CD4-positive, alpha-beta T cell (primary cell): ENCODE data around the gene PTPN7. TPM values are rescaled to one million over a fixed set of nuclear protein-coding genes. Genes with fewer than 3 reads are reported as not detected.
"Not testable (repeated sequence)": the region's sequence is repeated elsewhere in the genome, so short reads cannot be mapped to it uniquely, and the experiment has no call there.

Source experiments
- ATAC-seq: fragments of 200-7000 bp; cut with Tn5 transposase; one replicate; pipeline ENCODE4 v1.10.0; 2022; ENCODE audit warnings: mild to moderate bottlenecking; ENCODE audit not compliant: poor library complexity
- CTCF ChIA-PET: fragments of 350-600 bp; sonication (Branson Sonifier 250); formaldehyde crosslinking; loops from one replicate; lab custom pipeline; 2021; ENCODE audit warnings: antibody characterized with exemption, inconsistent platforms; lab: Charles Lee
- POLR2A ChIA-PET: fragments of 350-600 bp; sonication (Branson Sonifier 250); formaldehyde crosslinking; loops from one replicate; lab custom pipeline; 2021; ENCODE audit warnings: antibody characterized with exemption, inconsistent platforms; lab: Charles Lee
- DNase-seq, 14 experiments: peaks; one replicate each; pipeline ENCODE4 v3.0.0-alpha.2; 2013 to 2020; ENCODE audit warnings: mixed read lengths in 2 of 14
- H3K27ac ChIP-seq, 2 donors: one replicate each; pipeline versions ENCODE4 v1.5.1 to v1.7.0; 2013; ENCODE audit warnings: low read length in 2 of 2, low read depth in 1 of 2, mild to moderate bottlenecking in 1 of 2
- H3K27me3 ChIP-seq, 2 experiments: 1 replicate in 1 of 2; 2 replicates in 1 of 2; pipeline versions ENCODE4 v1.6.1 to v1.7.0; 2013; ENCODE audit warnings: low read length in 2 of 2, control low read depth in 1 of 2, mild to moderate bottlenecking in 1 of 2, moderate library complexity in 1 of 2; ENCODE audit not compliant: insufficient read depth in 2 of 2, control insufficient read depth in 1 of 2
- H3K36me3 ChIP-seq: one replicate; pipeline ENCODE4 v1.6.1; 2013; ENCODE audit warnings: low read length, control low read depth; ENCODE audit not compliant: insufficient read depth
- H3K4me1 ChIP-seq: one replicate; pipeline ENCODE4 v1.6.1; 2013; ENCODE audit warnings: low read length, control low read depth; ENCODE audit not compliant: insufficient read depth
- H3K4me3 ChIP-seq: one replicate; pipeline ENCODE4 v1.5.1; 2013; ENCODE audit warnings: mild to moderate bottlenecking, low read length, moderate library complexity
- H3K9me3 ChIP-seq, 2 experiments: 1 replicate in 1 of 2; 2 replicates in 1 of 2; pipeline versions ENCODE4 v1.6.1 to v1.7.0; 2013; ENCODE audit warnings: low read length in 2 of 2, mild to moderate bottlenecking in 2 of 2, control low read depth in 1 of 2, moderate library complexity in 1 of 2; ENCODE audit not compliant: control insufficient read depth in 1 of 2, insufficient read depth in 1 of 2
- H3K27ac Mint-ChIP-seq: one replicate; pipeline ENCODE4 v1.8.0; 2020; ENCODE audit warnings: mixed read lengths
- H3K27me3 Mint-ChIP-seq: one replicate; pipeline ENCODE4 v1.8.0; 2021; ENCODE audit warnings: mixed read lengths
- H3K36me3 Mint-ChIP-seq: one replicate; pipeline ENCODE4 v1.8.0; 2021; ENCODE audit warnings: low read depth, mixed read lengths
- H3K4me1 Mint-ChIP-seq: one replicate; pipeline ENCODE4 v1.8.0; 2021; ENCODE audit warnings: low read depth, mixed read lengths
- H3K4me3 Mint-ChIP-seq: one replicate; pipeline ENCODE4 v1.8.0; 2020; ENCODE audit warnings: mild to moderate bottlenecking, mixed read lengths
- H3K9me3 Mint-ChIP-seq: one replicate; pipeline ENCODE4 v1.8.0; 2020; ENCODE audit warnings: mixed read lengths
- CTCF ChIP-seq: fragments of 200-600 bp; IDR thresholded peaks from one replicate; pipeline ENCODE4 v1.8.0; 2022; ENCODE audit warnings: antibody characterized with exemption, mild to moderate bottlenecking
- intact Hi-C, 2 experiments: fragments of 100-400 bp; cut with DNase I in 1 of 2; cut with micrococcal nuclease in 1 of 2; formaldehyde crosslinking; loops; one replicate each; pipeline versions ENCODE4 v1.15.1 to v1.9.0; 2023 to 2025; cut with DNase I, micrococcal nuclease
- total RNA-seq, 174 experiments: library from RNA in 2 of 174; stranded (reverse) in 2 of 174; gene quantifications; one replicate each; pipeline ENCODE4 v1.2.3 and lab custom pipeline; 2021 to 2026

PTPN7 gene
- total RNA-seq, 2 experiments from 2014 or later: 144 to 145 TPM

- peaks cover 40% of the 10 kb centered on the region for H3K4me1 ChIP-seq
- H3K27ac ChIP-seq: peak overlapping the region; percentile 69 to 71
- POLR2A ChIA-PET: interaction anchor here (1.0 to 6.4 kb wide), 3 partner anchors 12 to 188 kb away, joined by 4 to 66 read pairs (median 5); partner anchors contain the start of genes PTPN7 and TIMM17A
- peaks cover 53% of the 10 kb centered on the region for H3K4me1 Mint-ChIP-seq
- H3K4me3 Mint-ChIP-seq: peak overlapping the region; percentile 96
- DNase-seq (peak in 5 of 14 experiments; percentile 8 to 57 (median 44)), ATAC-seq (peak; percentile 41)
- no peaks in the 10 kb centered on the region for H3K9me3 ChIP-seq
- H3K36me3 ChIP-seq: peaks cover 37% of the 10 kb centered on the region
- H3K27me3 Mint-ChIP-seq: no peaks in the 10 kb centered on the region
- peaks cover 33% of the 10 kb centered on the region for H3K36me3 Mint-ChIP-seq
- CTCF ChIA-PET: interaction anchor here (1.6 to 4.0 kb wide), 3 partner anchors 8 to 17 kb away, joined by 5 to 15 read pairs (median 8); partner anchors contain the start of gene PTPN7
- H3K27ac Mint-ChIP-seq: peak overlapping the region; percentile 84
- no peak for TF ChIP-seq CTCF
- no peaks in the 10 kb centered on the region for H3K27me3 ChIP-seq
- intact Hi-C loops: loop anchor here in 1 of 2 experiments (10.0 kb wide), 2 partner anchors 742 to 988 kb away; partner anchors contain the start of genes RABIF and TMEM9
- H3K9me3 Mint-ChIP-seq: no peaks in the 10 kb centered on the region
- peak overlapping the region; percentile 89 for H3K4me3 ChIP-seq
Observed at GRCh38 chr1:202143011-202143767, 17.2 kb downstream of the PTPN7 start.

GRCh38 chr1:202141468-202141867, 18.9 kb downstream of the PTPN7 start:
- H3K27me3 ChIP-seq, H3K27ac ChIP-seq, H3K9me3 Mint-ChIP-seq, DNase-seq, CTCF ChIA-PET, H3K27me3 Mint-ChIP-seq, H3K4me3 Mint-ChIP-seq, H3K9me3 ChIP-seq, H3K4me3 ChIP-seq, ATAC-seq: not testable (repeated sequence)
- peak overlapping the region; percentile 84 for H3K27ac Mint-ChIP-seq
- H3K36me3 Mint-ChIP-seq: peaks cover 37% of the 10 kb centered on the region
- H3K4me1 Mint-ChIP-seq: peaks cover 58% of the 10 kb centered on the region
- intact Hi-C loops: loop anchor here in 1 of 2 experiments (10.0 kb wide), 2 partner anchors 743 to 987 kb away; partner anchors contain the start of genes RABIF and TMEM9
- POLR2A ChIA-PET: interaction anchor here (0.6 kb wide), 1 partner anchor 21 kb away, joined by 4 read pairs; no protein-coding TSS in a partner anchor
- Histone ChIP-seq H3K36me3 (peaks cover 31% of the 10 kb centered on the region), H3K4me1 (peaks cover 40% of the 10 kb centered on the region)

GRCh38 chr1:202140833-202141232, 19.6 kb downstream of the PTPN7 start:
- H3K36me3 Mint-ChIP-seq: peaks cover 35% of the 10 kb centered on the region
- no peaks in the 10 kb centered on the region for H3K27me3 Mint-ChIP-seq
- no peak for DNase-seq
- H3K4me3 Mint-ChIP-seq: peak overlapping the region; percentile 69
- Histone ChIP-seq H3K36me3 (peaks cover 31% of the 10 kb centered on the region), H3K4me1 (peaks cover 39% of the 10 kb centered on the region), H3K27ac (no peak overlapping the region), H3K9me3 (no peaks in the 10 kb centered on the region), H3K27me3 (no peaks in the 10 kb centered on the region), H3K4me3 (no peak overlapping the region)
- peak overlapping the region; percentile 62 for H3K27ac Mint-ChIP-seq
- peaks cover 53% of the 10 kb centered on the region for H3K4me1 Mint-ChIP-seq
- no peaks in the 10 kb centered on the region for H3K9me3 Mint-ChIP-seq
- ChIA-PET POLR2A (interaction anchor here (0.6 kb wide), 1 partner anchor 22 kb away, joined by 4 read pairs; no protein-coding TSS in a partner anchor), CTCF (no interaction called here)
- no peak for ATAC-seq
- no peak for TF ChIP-seq CTCF
- intact Hi-C loops: loop anchor here in 1 of 2 experiments (10.0 kb wide), 2 partner anchors 744 to 986 kb away; partner anchors contain the start of genes RABIF and TMEM9
